Activated CD8-positive, alpha-beta memory T cell treated with anti-CD3 and anti-CD28 coated beads, Interleukin-2, amount 10 ng/mL, durations not matched to agents 7 days and 5 days (primary cell): ENCODE data around the gene MAFF. TPM values are rescaled to one million over a fixed set of nuclear protein-coding genes. Genes with fewer than 3 reads are reported as not detected.
"Not testable (repeated sequence)": the region's sequence is repeated elsewhere in the genome, so short reads cannot be mapped to it uniquely, and the experiment has no call there.

Source experiments
- ATAC-seq: fragments of 150-1000 bp; cut with Tn5 transposase; one replicate; pipeline ENCODE4 v1.10.0; 2021; ENCODE audit warnings: moderate library complexity
- CTCF ChIA-PET: fragments of 350-600 bp; sonication (Branson Sonifier 250); formaldehyde crosslinking; loops from one replicate; lab custom pipeline; 2021; ENCODE audit warnings: antibody characterized with exemption; lab: Charles Lee
- DNase-seq: peaks from one replicate; pipeline ENCODE4 v3.0.0-alpha.2; 2020
- H3K27ac Mint-ChIP-seq: one replicate; pipeline ENCODE4 v1.8.0; 2021; ENCODE audit warnings: mild to moderate bottlenecking, mixed read lengths
- H3K27me3 Mint-ChIP-seq: one replicate; pipeline ENCODE4 v1.8.0; 2021; ENCODE audit warnings: mixed read lengths
- H3K36me3 Mint-ChIP-seq: one replicate; pipeline ENCODE4 v1.8.0; 2021; ENCODE audit warnings: mild to moderate bottlenecking, mixed read lengths
- H3K4me1 Mint-ChIP-seq: one replicate; pipeline ENCODE4 v1.8.0; 2021; ENCODE audit warnings: mixed read lengths
- H3K4me3 Mint-ChIP-seq: one replicate; pipeline ENCODE4 v1.8.0; 2021; ENCODE audit warnings: mild to moderate bottlenecking, moderate library complexity, mixed read lengths
- H3K9me3 Mint-ChIP-seq: one replicate; pipeline ENCODE4 v1.8.0; 2022; ENCODE audit warnings: low read depth, mixed read lengths
- total RNA-seq, 2 experiments: library from RNA; stranded (reverse); gene quantifications; one replicate each; pipeline ENCODE4 v1.2.3, GENCODE V29; 2021

Gene MAFF
- 1 to 10 TPM; 6.6 to 7.8 TPM for total RNA-seq

- CTCF ChIA-PET, result interaction anchor here (1.0 to 1.4 kb wide), 5 partner anchors 10 to 150 kb away, joined by 3 to 6 read pairs (median 3); partner anchors contain the start of gene PLA2G6
- Mint-ChIP-seq H3K27ac (peak within 1 kb of the TSS; percentile 97), H3K4me3 (peak within 1 kb of the TSS; percentile 80), H3K4me1 (peaks cover 52% of the 10 kb centered on the region), H3K27me3 (no peaks in the 10 kb centered on the region), H3K36me3 (no peaks in the 10 kb centered on the region), H3K9me3 (no peaks in the 10 kb centered on the region)
- ATAC-seq (peak; percentile 72), DNase-seq (peak; percentile 97)
Observed at GRCh38 chr22:38201711-38202436, at the start of gene MAFF. Gene MAFF (plus strand): TSS chr22:38201994. CDS start chr22:38213854, 11,860 bp downstream.

- DNase-seq, result no peak
- CTCF ChIA-PET, result interaction anchor here (1.2 kb wide), 1 partner anchor 102 kb away, joined by 3 read pairs; no protein-coding TSS in a partner anchor
- H3K27me3 Mint-ChIP-seq, result no peaks in the 10 kb centered on the region
- H3K4me3 Mint-ChIP-seq, result no peak overlapping the region
- no peaks in the 10 kb centered on the region for H3K4me1 Mint-ChIP-seq
- H3K27ac Mint-ChIP-seq, result no peak overlapping the region
- no peak for ATAC-seq
- peaks cover 1% of the 10 kb centered on the region for H3K36me3 Mint-ChIP-seq
- no peaks in the 10 kb centered on the region for H3K9me3 Mint-ChIP-seq
Observed at GRCh38 chr22:38153821-38154562, 47.8 kb upstream of the MAFF start.

GRCh38 chr22:38154563-38154915 lies 47.3 kb upstream of the MAFF start:
- H3K4me1 Mint-ChIP-seq, H3K4me3 Mint-ChIP-seq, DNase-seq, CTCF ChIA-PET, H3K27me3 Mint-ChIP-seq, H3K27ac Mint-ChIP-seq, ATAC-seq, H3K9me3 Mint-ChIP-seq, H3K36me3 Mint-ChIP-seq: not testable (repeated sequence)

DNA sequence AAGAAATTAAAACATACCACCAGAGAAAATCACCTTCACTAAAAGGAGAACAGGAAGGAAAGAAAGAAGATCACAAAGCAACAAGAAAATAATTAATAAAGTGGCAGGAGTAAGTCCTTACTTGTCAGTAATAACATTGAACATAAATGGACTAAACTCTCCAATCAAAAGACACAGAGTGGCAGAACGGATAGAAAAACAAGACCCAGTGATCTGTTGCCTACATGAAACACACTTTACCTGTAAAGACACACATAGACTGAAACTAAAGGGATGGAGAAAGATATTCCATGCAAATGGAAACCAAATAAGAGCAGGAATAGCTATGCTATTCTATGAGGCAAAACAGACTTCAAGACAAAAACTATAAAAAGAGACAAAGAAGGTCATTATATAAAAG lies 46.1 kb upstream of the MAFF start:
- Mint-ChIP-seq H3K9me3 (no peaks in the 10 kb centered on the region), H3K4me3 (no peak overlapping the region), H3K4me1 (no peaks in the 10 kb centered on the region), H3K27ac (no peak overlapping the region), H3K36me3 (peaks cover 4% of the 10 kb centered on the region), H3K27me3 (no peaks in the 10 kb centered on the region)
- DNase-seq (no peak), ATAC-seq (no peak)
- CTCF ChIA-PET, result no interaction called here

- DNase-seq, result no peak
- ATAC-seq, result no peak
- Mint-ChIP-seq H3K9me3 (no peaks in the 10 kb centered on the region), H3K27ac (no peak overlapping the region), H3K27me3 (no peaks in the 10 kb centered on the region), H3K36me3 (peaks cover 9% of the 10 kb centered on the region), H3K4me1 (peaks cover 12% of the 10 kb centered on the region), H3K4me3 (no peak overlapping the region)
- CTCF ChIA-PET, result no interaction called here
Observed at GRCh38 chr22:38162881-38163843, 38.6 kb upstream of the MAFF start.

DNA sequence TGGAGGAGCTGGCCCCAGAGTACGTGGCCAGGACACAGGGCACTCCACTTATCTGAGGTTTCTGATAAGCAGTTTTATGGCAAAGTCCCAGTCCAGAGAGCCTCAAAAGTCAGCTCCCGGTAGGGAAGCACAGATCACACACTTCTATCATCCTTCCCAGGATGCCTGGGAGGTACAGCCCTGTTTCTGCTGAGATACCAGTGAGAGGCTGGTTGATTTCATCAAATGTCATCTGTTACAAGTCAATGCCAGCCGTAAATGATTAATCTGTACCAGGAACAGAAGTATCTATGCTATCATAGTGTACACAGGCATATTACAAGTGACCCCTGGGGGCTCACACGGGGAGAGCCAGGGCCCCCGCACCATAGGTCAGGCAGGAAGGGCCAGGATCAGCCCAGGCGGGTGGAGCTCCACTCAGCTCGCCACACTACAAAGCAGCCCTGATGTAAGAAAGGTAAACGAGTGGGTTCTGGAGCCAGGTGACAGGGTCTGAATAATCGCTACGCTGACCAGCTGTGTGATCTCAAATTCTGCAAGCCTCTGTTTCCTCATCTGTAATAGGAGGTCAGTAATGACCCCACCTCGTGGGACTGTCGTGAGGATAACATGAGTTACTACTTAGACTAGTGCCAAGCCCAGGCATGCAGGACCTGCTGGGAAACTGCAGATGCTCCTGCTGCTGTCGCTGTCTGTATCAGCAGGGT lies 37.8 kb upstream of the MAFF start:
- H3K4me3 Mint-ChIP-seq, result no peak overlapping the region
- no peak for DNase-seq
- H3K9me3 Mint-ChIP-seq, result no peaks in the 10 kb centered on the region
- H3K4me1 Mint-ChIP-seq, result peaks cover 12% of the 10 kb centered on the region
- no peak overlapping the region for H3K27ac Mint-ChIP-seq
- H3K27me3 Mint-ChIP-seq, result no peaks in the 10 kb centered on the region
- CTCF ChIA-PET, result no interaction called here
- peaks cover 9% of the 10 kb centered on the region for H3K36me3 Mint-ChIP-seq
- no peak for ATAC-seq

GRCh38 chr22:38164551-38164918 lies 37.3 kb upstream of the MAFF start:
- peaks cover 9% of the 10 kb centered on the region for H3K36me3 Mint-ChIP-seq
- CTCF ChIA-PET, result interaction anchor here (0.7 kb wide), 1 partner anchor 28 kb away, joined by 3 read pairs; no protein-coding TSS in a partner anchor

DNA sequence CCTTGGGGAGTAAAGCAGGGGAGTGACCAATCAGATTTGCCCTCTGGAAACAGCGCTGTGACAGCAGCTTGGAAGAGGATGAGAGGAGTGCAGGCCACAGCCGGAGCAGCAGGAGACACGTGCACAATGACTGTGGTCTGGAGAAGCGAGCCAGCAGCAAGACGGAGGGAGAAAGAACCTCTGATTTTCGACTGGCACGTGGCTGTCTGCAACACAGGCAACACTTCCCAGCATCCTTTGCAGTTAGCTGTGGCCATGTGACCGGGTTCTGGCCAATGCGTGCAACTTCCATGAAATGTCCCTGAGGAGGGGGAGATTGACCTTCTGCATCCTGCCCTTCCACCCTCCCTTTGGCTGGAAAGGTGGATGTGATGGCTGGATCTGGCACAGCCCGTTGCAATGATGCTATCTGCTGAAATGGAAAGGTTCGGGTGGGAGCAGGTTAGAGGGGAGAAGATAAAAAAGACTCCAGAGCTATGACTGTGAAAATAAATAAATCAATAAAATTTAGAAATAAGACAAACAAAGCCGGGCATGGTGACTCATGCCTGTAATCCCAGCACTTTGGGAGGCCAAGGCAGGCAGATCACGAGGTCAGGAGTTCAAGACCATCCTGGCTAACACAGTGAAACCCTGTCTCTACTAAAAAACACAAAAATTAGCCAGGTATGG lies 35.7 kb upstream of the MAFF start:
- DNase-seq, result no peak
- CTCF ChIA-PET, result no interaction called here
- Mint-ChIP-seq H3K27ac (no peak overlapping the region), H3K36me3 (peaks cover 6% of the 10 kb centered on the region), H3K4me3 (no peak overlapping the region), H3K27me3 (no peaks in the 10 kb centered on the region), H3K4me1 (peaks cover 12% of the 10 kb centered on the region), H3K9me3 (no peaks in the 10 kb centered on the region)
- no peak for ATAC-seq

More at GRCh38 chr22:38164551-38164918, 37.3 kb upstream of the MAFF start:
- H3K9me3 Mint-ChIP-seq, result no peaks in the 10 kb centered on the region
- H3K27me3 Mint-ChIP-seq, result no peaks in the 10 kb centered on the region
- H3K4me1 Mint-ChIP-seq, result peaks cover 12% of the 10 kb centered on the region
- DNase-seq (no peak), ATAC-seq (no peak)
- H3K27ac Mint-ChIP-seq, result no peak overlapping the region
- H3K4me3 Mint-ChIP-seq, result no peak overlapping the region

GRCh38 chr22:38167988-38168407 lies 33.8 kb upstream of the MAFF start:
- Mint-ChIP-seq H3K36me3 (peaks cover 6% of the 10 kb centered on the region), H3K4me3 (no peak overlapping the region), H3K27me3 (no peaks in the 10 kb centered on the region), H3K4me1 (peaks cover 14% of the 10 kb centered on the region), H3K27ac (no peak overlapping the region), H3K9me3 (no peaks in the 10 kb centered on the region)
- ATAC-seq (no peak), DNase-seq (no peak)
- CTCF ChIA-PET, result no interaction called here

DNA sequence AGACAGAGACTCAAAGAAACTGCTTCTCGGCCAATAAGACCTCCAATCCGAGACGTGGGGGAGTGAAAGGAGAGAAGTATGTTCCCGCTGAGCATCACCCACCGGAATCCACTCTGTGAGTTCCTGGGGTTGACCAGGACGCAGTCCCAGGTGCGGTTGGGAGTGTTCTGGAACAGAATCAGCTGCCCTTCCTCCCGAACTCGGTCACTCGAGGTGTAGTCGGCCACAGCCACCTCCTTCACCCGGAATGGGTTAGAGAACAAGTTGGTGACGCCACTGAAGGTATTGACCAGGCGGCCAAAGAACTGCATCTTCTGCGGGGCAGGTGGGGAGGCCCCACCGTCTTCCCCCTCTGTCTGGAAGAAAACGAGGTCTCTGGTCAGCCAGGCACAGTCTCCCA lies 32.7 kb upstream of the MAFF start:
- ATAC-seq, result no peak
- Mint-ChIP-seq H3K4me1 (peaks cover 21% of the 10 kb centered on the region), H3K27me3 (no peaks in the 10 kb centered on the region), H3K4me3 (no peak overlapping the region), H3K36me3 (peaks cover 6% of the 10 kb centered on the region), H3K27ac (no peak overlapping the region), H3K9me3 (no peaks in the 10 kb centered on the region)
- no peak for DNase-seq
- CTCF ChIA-PET, result interaction anchor here (0.6 kb wide), 1 partner anchor 38 kb away, joined by 3 read pairs; no protein-coding TSS in a partner anchor

GRCh38 chr22:38170469-38170868 lies 31.3 kb upstream of the MAFF start:
- no peak for ATAC-seq
- Mint-ChIP-seq H3K36me3 (peaks cover 4% of the 10 kb centered on the region), H3K9me3 (no peaks in the 10 kb centered on the region), H3K4me3 (no peak overlapping the region), H3K27me3 (no peaks in the 10 kb centered on the region), H3K4me1 (peaks cover 20% of the 10 kb centered on the region), H3K27ac (no peak overlapping the region)
- no peak for DNase-seq
- CTCF ChIA-PET, result no interaction called here
